Activated T-cell treated with anti-CD3 and anti-CD28 coated beads, Interleukin-2, amount 50 U/mL, for 72 hours (primary cell): ENCODE measurements around the gene TENM3. TPM values are rescaled to one million over a fixed set of nuclear protein-coding genes. Genes with fewer than 3 reads are reported as not detected.

Experiments used
- ATAC-seq, 2 donors: fragments of 150-1000 bp; cut with Tn5 transposase; replicated peaks in 1 of 2; 2 replicates each; pipeline ENCODE4 v1.10.0; 2021; ENCODE audit warnings: moderate library complexity in 2 of 2, mild to moderate bottlenecking in 1 of 2
- DNase-seq, 2 donors: peaks; one replicate each; pipeline ENCODE4 v3.0.0; 2021 to 2022; ENCODE audit warnings: mixed read lengths in 1 of 2
- H3K27ac Mint-ChIP-seq: one replicate; pipeline ENCODE4 v1.8.0; 2022; ENCODE audit warnings: mild to moderate bottlenecking, moderate library complexity, mixed read lengths
- H3K27me3 Mint-ChIP-seq: one replicate; pipeline ENCODE4 v1.8.0; 2022; ENCODE audit warnings: low read depth, mixed read lengths
- H3K36me3 Mint-ChIP-seq, 2 donors: one replicate each; pipeline ENCODE4 v1.8.0; 2022; ENCODE audit warnings: mixed read lengths in 2 of 2, mild to moderate bottlenecking in 1 of 2; ENCODE audit not compliant: insufficient read depth in 2 of 2
- H3K4me1 Mint-ChIP-seq: one replicate; pipeline ENCODE4 v1.8.0; 2022; ENCODE audit warnings: low read depth, mixed read lengths
- H3K4me3 Mint-ChIP-seq, 2 donors: one replicate each; pipeline ENCODE4 v1.8.0; 2022; ENCODE audit warnings: mild to moderate bottlenecking in 2 of 2, mixed read lengths in 2 of 2, moderate library complexity in 2 of 2
- H3K9me3 Mint-ChIP-seq, 2 donors: one replicate each; pipeline ENCODE4 v1.8.0; 2022; ENCODE audit warnings: mixed read lengths in 2 of 2
- total RNA-seq, 2 donors: library from RNA; stranded (reverse); gene quantifications; one replicate each; pipeline ENCODE4 v1.2.3, GENCODE V29; 2022

Gene TENM3
- total RNA-seq, 2 donors from 2014 or later: 0.12 TPM; not detected in 1

- no peak for ATAC-seq
- Mint-ChIP-seq H3K4me1 (no peaks in the 10 kb centered on the region), H3K27me3 (peaks cover 13% of the 10 kb centered on the region), H3K4me3 (no peak overlapping the region), H3K27ac (peak overlapping the region; percentile 12), H3K36me3 (no peaks in the 10 kb centered on the region), H3K9me3 (no peaks in the 10 kb centered on the region)
- no peak for DNase-seq
Measured at GRCh38 chr4:182554736-182555135, 311.5 kb downstream of the TENM3 start.

GRCh38 chr4:182555997-182556418, 312.8 kb downstream of the TENM3 start:
- Mint-ChIP-seq H3K4me1 (no peaks in the 10 kb centered on the region), H3K4me3 (no peak overlapping the region), H3K36me3 (no peaks in the 10 kb centered on the region)

GRCh38 chr4:182556580-182556979, 313.4 kb downstream of the TENM3 start:
- DNase-seq (no peak), ATAC-seq (no peak)
- H3K27me3 Mint-ChIP-seq: peaks cover 7% of the 10 kb centered on the region
- H3K27ac Mint-ChIP-seq: no peak overlapping the region
- no peaks in the 10 kb centered on the region for H3K36me3 Mint-ChIP-seq
- no peaks in the 10 kb centered on the region for H3K9me3 Mint-ChIP-seq
- H3K4me3 Mint-ChIP-seq: no peak overlapping the region
- no peaks in the 10 kb centered on the region for H3K4me1 Mint-ChIP-seq

More at GRCh38 chr4:182555997-182556418, 312.8 kb downstream of the TENM3 start:
- Mint-ChIP-seq H3K27ac (no peak overlapping the region), H3K27me3 (peaks cover 12% of the 10 kb centered on the region), H3K9me3 (no peaks in the 10 kb centered on the region)
- DNase-seq (no peak), ATAC-seq (no peak)

GRCh38 chr4:182560358-182560757, 317.2 kb downstream of the TENM3 start:
- H3K4me1 Mint-ChIP-seq: no peaks in the 10 kb centered on the region
- H3K27me3 Mint-ChIP-seq: no peaks in the 10 kb centered on the region
- no peak for ATAC-seq
- no peak overlapping the region for H3K27ac Mint-ChIP-seq
- no peaks in the 10 kb centered on the region for H3K9me3 Mint-ChIP-seq
- H3K4me3 Mint-ChIP-seq: no peak overlapping the region
- no peak for DNase-seq
- H3K36me3 Mint-ChIP-seq: no peaks in the 10 kb centered on the region

- DNase-seq: no peak
- ATAC-seq: no peak
- Mint-ChIP-seq H3K36me3 (no peaks in the 10 kb centered on the region), H3K4me1 (no peaks in the 10 kb centered on the region), H3K27ac (no peak overlapping the region), H3K9me3 (no peaks in the 10 kb centered on the region), H3K27me3 (no peaks in the 10 kb centered on the region), H3K4me3 (no peak overlapping the region)
Measured at GRCh38 chr4:182562350-182562749, 319.1 kb downstream of the TENM3 start.

- ATAC-seq: no peak
- Mint-ChIP-seq H3K36me3 (no peaks in the 10 kb centered on the region), H3K4me3 (no peak overlapping the region), H3K27me3 (peaks cover 13% of the 10 kb centered on the region), H3K9me3 (no peaks in the 10 kb centered on the region), H3K27ac (no peak overlapping the region), H3K4me1 (no peaks in the 10 kb centered on the region)
- no peak for DNase-seq
Measured at GRCh38 chr4:182564724-182565369, 321.6 kb downstream of the TENM3 start.

- DNase-seq (no peak), ATAC-seq (no peak)
- no peak overlapping the region for H3K27ac Mint-ChIP-seq
- H3K27me3 Mint-ChIP-seq: peaks cover 13% of the 10 kb centered on the region
- no peaks in the 10 kb centered on the region for H3K36me3 Mint-ChIP-seq
- H3K4me1 Mint-ChIP-seq: no peaks in the 10 kb centered on the region
- H3K9me3 Mint-ChIP-seq: no peaks in the 10 kb centered on the region
- no peak overlapping the region for H3K4me3 Mint-ChIP-seq
Measured at GRCh38 chr4:182567119-182567518, 323.9 kb downstream of the TENM3 start.

- no peak for DNase-seq
- ATAC-seq: no peak
- Mint-ChIP-seq H3K4me3 (no peak overlapping the region), H3K27me3 (peaks cover 20% of the 10 kb centered on the region), H3K27ac (no peak overlapping the region), H3K4me1 (no peaks in the 10 kb centered on the region), H3K9me3 (no peaks in the 10 kb centered on the region), H3K36me3 (no peaks in the 10 kb centered on the region)
Measured at GRCh38 chr4:182569561-182569960, 326.4 kb downstream of the TENM3 start.

- Mint-ChIP-seq H3K4me3 (no peak overlapping the region), H3K27me3 (peaks cover 13% of the 10 kb centered on the region), H3K4me1 (no peaks in the 10 kb centered on the region), H3K27ac (no peak overlapping the region), H3K36me3 (no peaks in the 10 kb centered on the region), H3K9me3 (no peaks in the 10 kb centered on the region)
- ATAC-seq (no peak), DNase-seq (no peak)
Measured at GRCh38 chr4:182574706-182575105, 331.5 kb downstream of the TENM3 start.

- Mint-ChIP-seq H3K4me3 (no peak overlapping the region), H3K27ac (no peak overlapping the region), H3K36me3 (no peaks in the 10 kb centered on the region), H3K9me3 (no peaks in the 10 kb centered on the region), H3K27me3 (peaks cover 13% of the 10 kb centered on the region), H3K4me1 (no peaks in the 10 kb centered on the region)
- ATAC-seq (no peak), DNase-seq (no peak)
Measured at GRCh38 chr4:182575225-182575624, 332.0 kb downstream of the TENM3 start.

GRCh38 chr4:182576601-182577289, 333.5 kb downstream of the TENM3 start:
- Mint-ChIP-seq H3K27me3 (peaks cover 13% of the 10 kb centered on the region), H3K9me3 (no peaks in the 10 kb centered on the region), H3K4me1 (no peaks in the 10 kb centered on the region), H3K27ac (no peak overlapping the region), H3K36me3 (no peaks in the 10 kb centered on the region), H3K4me3 (no peak overlapping the region)
- DNase-seq (no peak), ATAC-seq (no peak)

GRCh38 chr4:182577411-182577810, 334.2 kb downstream of the TENM3 start:
- ATAC-seq: no peak
- Mint-ChIP-seq H3K36me3 (no peaks in the 10 kb centered on the region), H3K27me3 (peaks cover 11% of the 10 kb centered on the region), H3K9me3 (no peaks in the 10 kb centered on the region), H3K4me1 (no peaks in the 10 kb centered on the region), H3K4me3 (no peak overlapping the region), H3K27ac (no peak overlapping the region)
- DNase-seq: no peak

GRCh38 chr4:182578402-182578801, 335.2 kb downstream of the TENM3 start:
- ATAC-seq (peak in 1 of 2 donors; percentile 30), DNase-seq (no peak)
- Mint-ChIP-seq H3K27me3 (peaks cover 7% of the 10 kb centered on the region), H3K4me1 (no peaks in the 10 kb centered on the region), H3K36me3 (no peaks in the 10 kb centered on the region), H3K27ac (no peak overlapping the region), H3K9me3 (no peaks in the 10 kb centered on the region), H3K4me3 (no peak overlapping the region)

- no peak overlapping the region for H3K4me3 Mint-ChIP-seq
- peaks cover 2% of the 10 kb centered on the region for H3K27me3 Mint-ChIP-seq
- H3K4me1 Mint-ChIP-seq: no peaks in the 10 kb centered on the region
- no peaks in the 10 kb centered on the region for H3K36me3 Mint-ChIP-seq
- H3K27ac Mint-ChIP-seq: no peak overlapping the region
- no peak for DNase-seq
- H3K9me3 Mint-ChIP-seq: no peaks in the 10 kb centered on the region
- no peak for ATAC-seq
Measured at GRCh38 chr4:182582245-182582644, 339.0 kb downstream of the TENM3 start.
